Neural progenitor cell (in vitro differentiated cells): ENCODE measurements around the gene MNS1. TPM values are rescaled to one million over a fixed set of nuclear protein-coding genes. Genes with fewer than 3 reads are reported as not detected.

Experiments used
- DNase-seq: peaks from one replicate; pipeline ENCODE4 v3.0.0-alpha.2; 2016; ENCODE audit warnings: low spot score
- H2AFZ ChIP-seq: fragments of 200-600 bp; sonication (generic); replicated peaks from 2 replicates; pipeline ENCODE4 v1.6.1; 2016; ENCODE audit warnings: antibody characterized with exemption
- H3F3A ChIP-seq: fragments of 200-600 bp; sonication (generic); 2 replicates; pipeline ENCODE4 v1.6.1; 2016; ENCODE audit warnings: antibody characterized with exemption, low read depth
- H3K27ac ChIP-seq: fragments of 200-600 bp; sonication (generic); 2 replicates; pipeline ENCODE4 v1.5.1; 2016; ENCODE audit warnings: mild to moderate bottlenecking
- H3K27me3 ChIP-seq: fragments of 200-600 bp; sonication (generic); 2 replicates; pipeline ENCODE4 v1.6.1; 2016; ENCODE audit warnings: mild to moderate bottlenecking, moderate library complexity
- H3K36me3 ChIP-seq: fragments of 200-600 bp; sonication (generic); 2 replicates; pipeline ENCODE4 v1.5.1; 2016
- H3K4me1 ChIP-seq: fragments of 200-600 bp; sonication (generic); 2 replicates; pipeline ENCODE4 v1.6.1; 2016; ENCODE audit warnings: mixed run types
- H3K4me2 ChIP-seq: fragments of 200-600 bp; sonication (generic); 2 replicates; pipeline ENCODE4 v1.6.1; 2016
- H3K4me3 ChIP-seq: fragments of 200-600 bp; sonication (generic); 2 replicates; pipeline ENCODE4 v1.5.1; 2016
- H3K79me2 ChIP-seq: fragments of 200-600 bp; sonication (generic); 2 replicates; pipeline ENCODE4 v1.6.1; 2016; ENCODE audit warnings: low read depth
- H3K9ac ChIP-seq: fragments of 200-600 bp; sonication (generic); 2 replicates; pipeline ENCODE4 v1.6.1; 2016
- H3K9me3 ChIP-seq: fragments of 200-600 bp; sonication (generic); 2 replicates; pipeline ENCODE4 v1.5.1; 2016; ENCODE audit warnings: low read depth
- H4K20me1 ChIP-seq: fragments of 200-600 bp; sonication (generic); 2 replicates; pipeline ENCODE4 v1.6.1; 2016; ENCODE audit warnings: low read depth
- H3K27ac Mint-ChIP-seq: 3 replicates; pipeline ENCODE4 v1.8.0; 2021; ENCODE audit warnings: mixed read lengths
- H3K27me3 Mint-ChIP-seq: 2 replicates; pipeline ENCODE4 v1.8.0; 2022; ENCODE audit warnings: low read depth, mild to moderate bottlenecking, inconsistent platforms, moderate library complexity, mixed read lengths; ENCODE audit not compliant: insufficient read depth
- H3K36me3 Mint-ChIP-seq: 3 replicates; pipeline ENCODE4 v1.8.0; 2021; ENCODE audit warnings: mixed read lengths
- H3K4me1 Mint-ChIP-seq: 3 replicates; pipeline ENCODE4 v1.8.0; 2021; ENCODE audit warnings: mixed read lengths
- H3K4me3 Mint-ChIP-seq: 3 replicates; pipeline ENCODE4 v1.8.0; 2021; ENCODE audit warnings: mild to moderate bottlenecking, moderate library complexity, mixed read lengths
- H3K9me3 Mint-ChIP-seq: 3 replicates; pipeline ENCODE4 v1.8.0; 2020; ENCODE audit warnings: mixed read lengths
- EZH2 ChIP-seq: fragments of 200-600 bp; sonication (generic); IDR thresholded peaks from 2 replicates; pipeline ENCODE4 v1.6.1; 2017; ENCODE audit warnings: antibody characterized with exemption, mild to moderate bottlenecking, moderate library complexity
- EZH2phosphoT487 ChIP-seq: fragments of 200-600 bp; sonication (generic); IDR thresholded peaks from 2 replicates; pipeline ENCODE4 v1.6.1; 2017; ENCODE audit warnings: antibody characterized with exemption
- total RNA-seq: library from RNA; depleted of rRNA; stranded (reverse); fragments of >200 nt; gene quantifications from 2 replicates; pipeline ENCODE4 v1.2.3, GENCODE V29; 2015; ENCODE audit warnings: low replicate concordance
- TF ChIP-seq, protein P1 (sequence below): fragments of 200-600 bp; sonication (generic); IDR thresholded peaks from 2 replicates; pipeline ENCODE4 v1.5.1; 2017; ENCODE audit warnings: antibody characterized with exemption, mild to moderate bottlenecking

MNS1 gene
- total RNA-seq, 1 donor from 2014 or later, result 6.2 TPM

DNA sequence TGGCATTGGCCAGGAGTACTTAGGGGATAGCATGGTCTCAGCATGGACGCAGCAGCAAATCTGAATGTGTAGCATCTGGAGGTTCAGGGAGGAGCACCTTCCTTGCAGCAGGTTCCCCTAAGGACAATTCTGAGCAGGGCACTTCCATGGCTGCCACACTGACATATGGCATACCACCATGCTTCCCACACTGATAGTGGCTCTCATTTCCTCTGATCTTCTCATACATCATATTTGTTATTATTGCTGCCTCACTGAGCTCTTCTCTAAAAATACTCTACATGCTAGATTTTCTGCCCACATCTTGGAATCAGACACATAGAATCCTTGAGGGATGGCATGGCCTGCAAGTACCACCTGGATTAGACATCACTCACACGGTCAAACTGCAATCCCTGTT, 7.3 kb upstream of the MNS1 start:
- Histone ChIP-seq H3K27ac (no peak overlapping the region), H3K36me3 (no peaks in the 10 kb centered on the region), H3K9ac (no peak overlapping the region), H3K79me2 (no peaks in the 10 kb centered on the region), H3F3A (no peaks in the 10 kb centered on the region), H4K20me1 (no peaks in the 10 kb centered on the region), H3K4me2 (no peak overlapping the region), H2AFZ (no peak overlapping the region), H3K4me1 (no peaks in the 10 kb centered on the region), H3K4me3 (no peak overlapping the region), H3K27me3 (peaks cover 28% of the 10 kb centered on the region), H3K9me3 (no peaks in the 10 kb centered on the region)
- no peak overlapping the region for H3K27ac Mint-ChIP-seq
- H3K27me3 Mint-ChIP-seq, result no peaks in the 10 kb centered on the region
- H3K4me1 Mint-ChIP-seq, result peaks cover 7% of the 10 kb centered on the region
- no peak overlapping the region for H3K4me3 Mint-ChIP-seq
- H3K9me3 Mint-ChIP-seq, result no peaks in the 10 kb centered on the region
- DNase-seq, result no peak
- TF ChIP-seq, protein P1, sequence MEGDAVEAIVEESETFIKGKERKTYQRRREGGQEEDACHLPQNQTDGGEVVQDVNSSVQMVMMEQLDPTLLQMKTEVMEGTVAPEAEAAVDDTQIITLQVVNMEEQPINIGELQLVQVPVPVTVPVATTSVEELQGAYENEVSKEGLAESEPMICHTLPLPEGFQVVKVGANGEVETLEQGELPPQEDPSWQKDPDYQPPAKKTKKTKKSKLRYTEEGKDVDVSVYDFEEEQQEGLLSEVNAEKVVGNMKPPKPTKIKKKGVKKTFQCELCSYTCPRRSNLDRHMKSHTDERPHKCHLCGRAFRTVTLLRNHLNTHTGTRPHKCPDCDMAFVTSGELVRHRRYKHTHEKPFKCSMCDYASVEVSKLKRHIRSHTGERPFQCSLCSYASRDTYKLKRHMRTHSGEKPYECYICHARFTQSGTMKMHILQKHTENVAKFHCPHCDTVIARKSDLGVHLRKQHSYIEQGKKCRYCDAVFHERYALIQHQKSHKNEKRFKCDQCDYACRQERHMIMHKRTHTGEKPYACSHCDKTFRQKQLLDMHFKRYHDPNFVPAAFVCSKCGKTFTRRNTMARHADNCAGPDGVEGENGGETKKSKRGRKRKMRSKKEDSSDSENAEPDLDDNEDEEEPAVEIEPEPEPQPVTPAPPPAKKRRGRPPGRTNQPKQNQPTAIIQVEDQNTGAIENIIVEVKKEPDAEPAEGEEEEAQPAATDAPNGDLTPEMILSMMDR, result no peak
- H3K36me3 Mint-ChIP-seq, result no peaks in the 10 kb centered on the region

DNA sequence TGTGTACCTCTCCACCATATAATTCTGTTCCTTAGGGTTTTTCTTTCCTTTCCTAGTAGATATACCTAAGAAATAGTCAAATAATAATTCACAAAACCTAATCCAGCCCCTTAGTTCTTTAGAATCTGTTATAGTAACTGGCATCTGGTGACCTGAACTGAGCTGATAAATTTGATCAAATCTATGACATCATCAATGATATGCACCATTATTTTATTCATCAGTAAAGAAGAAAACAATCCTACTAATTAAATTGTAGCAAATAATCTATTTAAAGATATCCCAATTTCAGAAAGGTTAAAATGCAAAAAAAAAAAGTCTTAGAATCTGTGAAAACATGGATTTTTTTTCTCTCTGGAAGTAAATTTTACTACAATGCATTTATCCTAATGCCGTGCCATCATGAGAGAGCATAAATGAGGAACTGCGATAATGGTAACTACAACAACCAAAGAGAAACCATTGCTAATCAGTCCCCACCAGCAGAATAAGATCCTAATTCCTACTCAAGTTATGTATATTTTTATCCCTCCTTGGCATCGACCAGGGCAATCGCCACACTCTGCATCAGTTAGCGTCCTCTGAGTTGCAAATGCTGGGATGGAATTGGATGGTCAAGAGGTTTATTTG, 6.6 kb upstream of the MNS1 start:
- Histone ChIP-seq H3K9ac (no peak overlapping the region), H3K9me3 (no peaks in the 10 kb centered on the region), H3K36me3 (no peaks in the 10 kb centered on the region), H3F3A (no peaks in the 10 kb centered on the region), H3K79me2 (no peaks in the 10 kb centered on the region), H3K4me3 (no peak overlapping the region), H3K27ac (no peak overlapping the region), H2AFZ (no peak overlapping the region), H3K4me2 (no peak overlapping the region), H4K20me1 (no peaks in the 10 kb centered on the region), H3K4me1 (no peaks in the 10 kb centered on the region), H3K27me3 (peaks cover 32% of the 10 kb centered on the region)
- Mint-ChIP-seq H3K4me3 (no peak overlapping the region), H3K36me3 (no peaks in the 10 kb centered on the region), H3K4me1 (peaks cover 7% of the 10 kb centered on the region), H3K27me3 (no peaks in the 10 kb centered on the region), H3K9me3 (no peaks in the 10 kb centered on the region), H3K27ac (no peak overlapping the region)
- no peak for DNase-seq
- TF ChIP-seq EZH2 (no peak), EZH2phosphoT487 (no peak)
- TF ChIP-seq, protein P1, result no peak

DNA sequence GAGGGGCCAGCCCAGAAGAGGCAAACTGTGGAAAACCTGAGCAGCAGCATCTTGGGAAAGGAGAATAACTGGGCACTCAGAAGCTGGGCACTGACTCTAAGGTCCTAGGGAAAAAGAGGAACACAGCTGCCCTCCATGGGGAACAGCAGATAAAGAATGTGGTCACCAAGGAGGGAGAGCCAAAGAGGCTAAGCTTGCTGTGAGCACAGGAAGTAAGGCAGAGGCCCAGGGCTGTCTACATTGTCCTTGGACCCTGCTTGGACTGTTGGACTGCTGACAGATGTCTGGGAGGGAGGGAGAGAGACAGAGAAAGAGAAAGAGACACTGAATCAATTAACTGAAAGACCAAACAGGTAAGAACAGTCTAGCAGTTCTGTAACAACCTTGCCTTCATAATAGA, 4.5 kb upstream of the MNS1 start:
- H3K4me3 ChIP-seq, result no peak overlapping the region
- H3K27ac ChIP-seq, result no peak overlapping the region
- no peaks in the 10 kb centered on the region for H3K79me2 ChIP-seq
- no peak overlapping the region for H2AFZ ChIP-seq
- H3K4me3 Mint-ChIP-seq, result no peak overlapping the region
- H3K27ac Mint-ChIP-seq, result peak overlapping the region; percentile 61
- no peaks in the 10 kb centered on the region for H3K9me3 ChIP-seq
- peaks cover 7% of the 10 kb centered on the region for H3K4me1 Mint-ChIP-seq
- H3K4me1 ChIP-seq, result no peaks in the 10 kb centered on the region
- H3K27me3 Mint-ChIP-seq, result no peaks in the 10 kb centered on the region
- H3K4me2 ChIP-seq, result no peak overlapping the region
- H3F3A ChIP-seq, result no peaks in the 10 kb centered on the region
- TF ChIP-seq, protein P1, result no peak
- no peak for TF ChIP-seq EZH2
- TF ChIP-seq EZH2phosphoT487, result no peak
- H4K20me1 ChIP-seq, result no peaks in the 10 kb centered on the region
- H3K9me3 Mint-ChIP-seq, result no peaks in the 10 kb centered on the region
- no peak overlapping the region for H3K9ac ChIP-seq
- H3K36me3 ChIP-seq, result no peaks in the 10 kb centered on the region
- DNase-seq, result no peak
- peaks cover 52% of the 10 kb centered on the region for H3K27me3 ChIP-seq
- H3K36me3 Mint-ChIP-seq, result no peaks in the 10 kb centered on the region
